ENCODE data around the gene SHH.

DNA sequence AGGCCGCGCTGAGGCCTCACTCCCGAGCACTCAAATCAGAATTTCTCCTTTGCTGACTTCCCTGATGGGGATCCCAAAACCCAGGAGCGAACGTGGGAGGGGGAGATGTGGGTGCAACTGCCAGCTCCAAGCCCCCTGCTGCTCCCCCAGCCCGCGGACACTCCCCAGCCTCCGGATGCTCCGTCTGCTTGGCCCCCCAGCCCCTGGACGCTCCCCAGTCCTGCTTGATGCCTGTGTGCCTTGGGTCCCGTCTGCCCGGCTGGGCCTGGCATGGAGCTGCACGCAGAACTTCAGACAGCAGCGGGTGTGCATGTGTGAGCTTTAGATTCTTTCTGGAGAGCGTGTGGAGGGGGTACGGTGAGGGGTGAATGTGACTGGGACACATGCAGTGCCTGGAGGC, 4.7 kb upstream of the SHH start:
- TF ChIP-seq EZH2 (IDR thresholded peaks at IDR 0.05) (no peak), POLR2AphosphoS5 (IDR thresholded peaks at IDR 0.05; ENCODE audit: borderline replicate concordance, low read depth, low read length) (no peak), FOXP2 (optimal IDR thresholded peaks at IDR 0.05; ENCODE audit: control extremely low read depth, extremely low read length, insufficient read depth) (no peak)
